ENCODE data around the gene PTK7.
A peak's percentile ranks its signal among the peaks of the same experiment; 100 is the strongest.
"Not testable (repeated sequence)": the region's sequence is repeated elsewhere in the genome, so short reads cannot be mapped to it uniquely, and the experiment has no call there.

PTK7 gene

DNA sequence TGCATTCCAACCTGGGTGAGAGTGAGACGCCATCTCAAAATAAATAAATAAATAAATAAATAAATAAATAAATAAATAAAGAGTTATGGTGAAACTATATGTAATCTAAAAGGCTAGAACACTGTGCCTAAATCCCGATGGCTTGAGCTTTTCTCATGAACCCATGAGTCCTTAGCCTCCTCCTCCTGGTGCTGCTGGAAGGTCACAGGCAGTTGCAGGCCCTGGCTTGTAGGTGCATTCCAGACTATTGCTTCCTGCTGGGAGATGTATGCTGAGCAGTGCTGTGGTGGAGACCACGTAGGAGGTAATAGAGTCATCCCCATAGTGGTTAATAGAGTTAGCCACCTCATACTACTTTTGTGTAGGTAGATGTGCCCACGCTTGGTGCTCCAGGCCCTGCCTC is 12.5 kb downstream of the PTK7 start:
- DNase-seq: no peak

DNA sequence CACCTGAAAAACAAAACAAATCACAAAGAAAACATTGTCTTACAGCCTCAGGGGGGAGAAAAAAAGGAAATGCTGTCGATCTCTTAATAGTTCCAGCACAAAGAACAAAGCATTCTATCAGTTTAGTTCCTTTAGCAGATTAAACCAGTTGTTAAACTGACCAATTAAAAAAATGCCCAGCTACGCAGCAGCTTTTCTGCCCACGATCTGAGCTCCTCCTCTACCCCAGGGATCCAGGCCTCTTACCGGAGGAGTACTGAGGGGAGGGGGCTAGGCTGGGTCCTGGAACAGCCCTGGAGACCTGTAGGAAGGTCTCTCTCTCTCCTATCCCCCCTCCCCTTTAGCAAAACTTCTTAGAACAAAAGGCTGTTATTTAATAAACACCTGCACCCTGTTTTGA is 13.4 kb downstream of the PTK7 start:
- DNase-seq: no peak

DNA sequence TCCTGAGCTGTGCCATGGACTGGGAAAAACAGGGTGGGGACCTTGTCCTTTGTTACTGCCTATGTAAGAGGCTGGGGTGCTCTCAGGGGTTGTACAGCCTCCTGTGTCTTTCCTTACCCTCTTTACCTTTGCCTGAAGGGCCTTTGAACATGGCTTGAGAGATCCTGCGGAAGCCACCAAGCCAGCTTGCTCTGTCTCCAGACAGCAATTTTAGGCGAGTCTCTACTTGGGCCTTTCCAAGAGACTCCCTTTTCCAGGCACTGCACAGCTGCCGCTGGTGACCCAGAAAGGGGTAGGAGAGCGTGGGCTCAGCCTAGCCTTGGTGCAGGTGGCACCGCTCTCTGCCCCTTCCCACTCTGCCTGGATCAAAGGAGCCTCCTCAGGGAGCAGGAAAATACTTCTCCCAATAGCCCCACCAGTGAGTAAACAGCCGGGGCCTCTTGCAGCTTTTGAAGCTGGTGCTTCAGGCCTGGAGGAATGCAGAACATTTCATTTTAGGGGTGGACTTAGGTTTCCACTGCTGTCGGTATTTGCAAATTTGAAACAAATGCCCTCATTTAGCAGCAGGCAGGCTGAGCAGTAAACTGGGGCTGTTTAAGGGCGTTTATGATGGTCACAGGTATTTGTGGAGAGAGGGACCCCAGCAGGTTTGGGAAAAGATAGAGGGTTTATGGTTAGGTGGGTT is 13.9 kb downstream of the PTK7 start:
- no peak for DNase-seq

DNA sequence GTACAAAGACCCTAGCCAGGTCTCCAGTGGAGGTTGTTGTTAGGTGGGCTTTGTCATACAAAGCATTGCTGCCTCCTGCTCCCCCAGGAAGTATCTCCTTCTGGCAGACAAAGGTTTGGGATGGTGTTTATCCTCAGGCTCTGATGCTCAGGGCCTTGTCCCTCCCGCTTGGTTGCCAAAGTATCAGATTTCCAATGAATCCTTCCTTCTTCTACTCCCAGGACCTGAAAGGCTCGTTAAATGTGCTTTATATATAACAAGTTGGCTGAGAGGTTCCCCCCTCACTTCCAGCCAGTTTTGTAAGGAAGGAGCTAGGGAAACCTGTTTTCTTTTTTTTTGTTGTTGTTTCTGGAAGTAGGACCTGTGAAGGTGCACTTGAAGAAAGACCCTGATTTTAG is 14.4 kb downstream of the PTK7 start:
- no peak for DNase-seq

DNA sequence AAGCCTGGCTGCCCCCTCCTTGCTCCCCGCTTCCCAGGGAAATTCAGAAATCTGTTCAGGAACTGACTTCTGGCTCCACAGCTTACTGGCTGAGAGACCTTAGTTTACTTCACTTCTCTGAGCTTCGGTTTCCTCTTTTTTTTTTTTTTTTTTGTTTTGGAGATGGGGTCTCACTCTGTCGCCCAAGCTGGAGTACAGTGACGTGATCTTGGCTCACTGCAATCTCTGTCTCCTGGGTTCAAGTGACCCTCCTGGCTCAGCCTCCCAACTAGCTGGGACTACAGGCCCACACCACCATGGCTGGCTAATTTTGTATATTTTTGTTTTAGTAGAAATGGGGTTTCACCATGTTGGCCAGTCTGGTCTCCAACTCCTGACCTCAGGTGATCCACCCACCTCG is 14.9 kb downstream of the PTK7 start:
- no peak for DNase-seq

DNA sequence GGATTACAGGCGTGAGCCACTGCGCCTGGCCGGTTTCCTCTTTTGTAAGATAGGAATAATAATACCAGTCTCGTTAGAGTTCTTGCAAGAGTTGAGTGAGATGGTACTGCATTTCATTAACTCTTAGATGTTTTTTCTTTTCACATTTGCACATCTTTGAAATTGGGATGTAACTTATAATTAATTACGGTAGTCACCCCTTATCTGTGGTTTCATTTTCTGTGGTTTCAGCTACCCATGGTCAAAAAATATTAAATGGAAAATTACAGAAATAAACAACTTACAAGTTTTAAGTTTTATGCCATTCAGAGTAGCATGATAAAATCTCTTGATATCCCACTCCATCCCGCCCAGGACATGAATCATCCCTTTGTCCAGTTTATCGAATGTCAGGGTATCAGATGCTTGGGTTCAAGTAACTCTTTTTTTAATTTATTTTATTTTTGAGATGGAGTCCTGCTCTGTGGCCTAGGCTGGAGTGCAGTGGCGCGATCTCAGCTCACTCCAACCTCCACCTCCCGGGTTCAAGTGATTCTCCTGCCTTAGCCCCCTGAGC is 15.4 kb downstream of the PTK7 start:
- no peak for DNase-seq

DNA sequence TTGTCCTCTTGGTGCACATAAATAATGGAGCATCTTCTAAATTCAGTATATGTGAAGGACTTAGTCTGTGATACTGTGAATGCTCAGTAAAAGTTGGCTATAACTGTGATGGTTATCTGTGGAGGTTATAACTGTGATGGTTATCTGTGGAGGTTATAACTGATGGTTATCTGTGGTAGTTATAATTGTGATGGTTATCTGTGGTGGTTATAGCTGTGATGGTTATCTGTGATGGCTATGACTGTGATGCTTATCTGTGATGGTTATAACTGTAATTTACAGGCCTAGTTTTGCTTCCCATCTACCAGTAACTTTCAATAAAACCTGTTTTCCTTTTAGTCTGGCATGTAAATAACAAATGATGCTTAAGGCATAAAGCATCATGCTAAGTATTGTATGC is 16.5 kb downstream of the PTK7 start:
- DNase-seq: no peak

DNA sequence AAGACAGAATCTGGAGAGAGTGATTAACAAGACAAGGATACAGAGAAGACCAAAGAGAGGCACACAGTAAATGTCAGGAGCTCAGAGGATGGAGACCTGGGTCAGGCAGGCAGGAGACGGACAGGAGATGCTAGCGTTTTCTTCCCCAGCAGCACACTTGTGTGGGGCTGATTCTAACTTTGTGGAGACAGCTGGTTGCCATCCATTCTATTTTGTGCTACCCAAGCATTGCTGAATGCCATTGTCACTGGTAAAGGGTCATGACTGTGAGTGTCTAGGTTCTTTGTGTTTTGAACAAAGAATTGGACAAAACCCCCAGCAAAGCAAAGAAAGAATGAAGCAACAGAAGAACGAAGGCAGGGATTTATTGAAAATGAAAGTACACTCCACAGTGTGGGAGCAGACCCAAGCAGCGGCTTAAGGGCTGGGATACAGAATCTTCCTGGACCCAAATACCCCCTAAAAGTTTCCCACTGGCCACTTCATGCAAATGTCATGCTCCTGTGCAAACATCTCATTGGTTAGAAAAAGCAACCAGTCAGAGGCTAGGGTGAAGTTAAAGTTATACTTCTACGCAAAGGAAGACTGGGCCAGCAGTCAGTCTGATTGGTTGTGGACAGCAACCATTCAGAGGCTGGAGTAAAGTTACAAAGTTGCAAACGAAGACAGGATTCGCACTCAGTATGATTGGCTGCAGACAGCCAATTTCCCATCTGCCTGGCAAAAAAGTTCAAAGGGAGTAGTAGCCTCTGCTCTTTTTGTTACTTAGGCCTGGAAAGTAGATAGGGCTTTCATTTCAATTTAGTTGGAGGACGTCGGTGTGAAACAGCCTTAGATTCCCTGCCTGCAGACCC is 17.5 kb downstream of the PTK7 start:
- peak; percentile 12 for DNase-seq

DNA sequence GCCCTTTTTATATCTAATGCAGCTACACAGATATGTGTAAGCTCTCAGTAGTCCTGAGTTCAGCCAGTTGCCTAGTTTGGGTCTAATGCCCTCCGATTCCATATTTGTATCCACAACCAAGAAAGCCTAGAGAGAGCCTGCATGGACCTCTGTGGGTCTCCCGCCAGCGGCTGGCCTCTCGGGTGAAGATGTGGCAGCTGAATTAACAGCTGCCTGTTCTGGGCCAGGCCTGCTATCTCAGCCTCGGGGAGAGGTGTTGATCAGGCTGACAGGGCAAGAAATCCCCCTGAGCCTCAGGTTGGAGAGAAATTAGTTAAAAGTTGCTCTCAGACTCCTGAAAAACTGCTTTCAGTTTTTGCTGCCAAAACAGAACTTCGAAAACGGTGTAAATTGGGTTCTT is 19.8 kb downstream of the PTK7 start:
- no peak for DNase-seq

DNA sequence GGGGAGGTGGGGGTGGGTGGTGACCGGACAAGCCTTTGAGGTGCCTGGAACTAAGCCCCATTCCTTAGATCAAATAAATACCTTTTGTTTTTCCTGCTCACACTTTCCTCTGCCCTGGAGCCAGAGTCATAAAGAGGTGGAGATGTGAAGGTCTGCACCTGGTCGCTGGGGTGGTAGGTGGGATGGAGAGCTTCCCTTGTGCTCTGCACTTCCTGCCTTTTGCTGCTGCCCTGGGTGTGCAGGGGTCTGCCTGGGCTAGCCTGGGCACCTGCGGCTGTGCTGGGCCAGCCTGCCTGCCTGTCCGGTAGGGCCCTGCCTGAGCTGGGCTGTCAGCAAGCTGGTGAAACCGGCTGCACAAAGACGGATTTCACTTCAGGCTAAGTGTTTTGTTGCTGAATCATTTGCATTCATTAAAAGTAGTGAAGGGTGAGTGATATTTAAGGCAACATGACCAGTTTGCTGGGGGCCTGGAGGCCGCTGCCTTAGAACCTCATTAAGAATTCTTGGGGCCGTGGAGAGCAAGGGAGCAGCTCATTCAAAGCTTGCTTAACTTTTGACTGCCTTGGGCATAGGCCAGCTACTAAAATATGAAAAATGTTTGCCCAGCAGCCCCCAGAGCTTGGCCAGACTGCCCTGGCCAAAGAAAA is 20.5 kb downstream of the PTK7 start:
- DNase-seq: no peak

DNA sequence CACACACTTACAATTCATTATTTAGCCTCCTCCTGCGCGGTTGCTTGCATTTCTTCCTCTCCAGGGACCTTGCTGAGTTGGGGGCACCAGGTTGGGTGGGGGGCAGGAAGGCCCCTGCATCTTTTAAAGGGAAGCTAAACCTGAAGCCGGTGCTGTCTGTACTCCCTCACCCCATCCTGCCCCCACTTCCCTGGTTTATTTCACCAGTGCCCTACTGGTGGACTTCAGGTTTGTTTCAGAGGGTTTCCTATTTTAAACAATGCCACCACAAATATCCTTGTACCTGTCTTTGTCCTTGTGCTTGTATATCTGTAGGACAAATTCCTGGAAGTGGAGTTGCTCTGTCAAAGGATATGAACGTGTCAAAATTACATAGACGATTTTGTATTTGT is 21.0 kb downstream of the PTK7 start:
- DNase-seq: no peak

DNA sequence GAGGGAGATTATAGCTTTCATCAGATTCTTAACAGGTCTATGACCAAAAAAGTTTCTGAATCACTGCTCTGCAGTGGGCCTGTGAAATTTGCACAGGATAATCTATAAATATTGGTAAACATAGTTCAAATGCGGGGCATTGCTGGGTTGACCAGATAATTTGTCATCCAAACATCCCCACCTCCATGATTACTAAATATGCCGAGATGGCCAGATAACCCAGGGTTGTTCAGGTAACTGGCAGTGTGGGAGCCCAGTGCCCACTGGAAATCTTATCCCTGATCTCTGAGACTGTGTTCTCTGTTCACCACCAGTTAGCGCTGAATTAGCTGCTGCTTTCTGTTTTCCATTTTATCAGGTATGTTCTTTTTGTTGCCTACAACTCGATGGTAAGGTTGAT is 21.4 kb downstream of the PTK7 start:
- no peak for DNase-seq

DNA sequence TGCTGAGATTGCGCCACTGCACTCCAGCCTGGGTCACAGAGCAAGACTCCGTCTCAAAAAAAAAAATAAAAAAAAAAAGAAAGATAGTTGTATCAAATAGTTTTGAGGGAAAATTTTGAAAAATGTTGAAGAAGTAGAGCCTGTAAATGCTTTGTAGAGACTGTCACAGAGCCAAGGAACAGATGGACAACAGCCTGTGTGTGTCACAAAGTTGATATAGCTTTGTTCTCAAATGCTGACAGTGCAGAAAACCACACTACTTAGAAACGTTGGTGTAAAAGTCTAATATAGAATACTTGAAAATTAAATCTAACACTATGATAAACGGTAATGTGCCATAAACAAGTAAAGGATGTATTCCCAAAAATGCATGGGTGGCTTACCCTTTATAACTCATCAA is 25.4 kb downstream of the PTK7 start:
- no peak for DNase-seq

DNA sequence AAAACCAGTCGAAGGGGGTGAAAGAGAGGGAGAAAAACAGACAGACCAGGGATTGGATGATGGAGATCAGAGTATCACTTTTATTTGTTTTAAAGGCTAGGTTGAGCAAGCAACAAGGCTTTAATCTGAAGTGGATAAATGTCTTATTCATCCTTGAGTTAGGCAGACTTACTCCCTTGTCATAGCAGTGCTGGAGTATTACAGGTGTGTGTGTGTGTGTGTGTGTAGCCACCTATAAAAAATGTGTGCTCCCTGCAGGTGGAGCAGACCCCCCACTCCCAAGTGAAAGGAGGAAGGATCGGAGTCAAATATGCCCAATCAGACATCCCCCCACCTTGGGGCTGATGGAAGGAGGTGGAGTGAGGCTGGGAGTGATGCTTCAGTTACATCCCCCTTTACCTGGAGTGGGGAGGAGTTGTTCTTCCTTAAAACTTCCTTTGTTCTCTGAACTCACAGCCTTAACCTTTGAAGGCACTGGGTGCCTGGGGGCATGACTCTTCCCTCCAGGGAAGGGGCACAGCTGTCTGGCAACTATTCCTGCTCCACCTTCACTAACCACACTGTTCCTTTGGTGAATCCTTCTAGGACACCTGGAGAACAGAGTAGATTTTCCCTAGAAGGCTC is 27.3 kb downstream of the PTK7 start:
- no peak for DNase-seq

DNA sequence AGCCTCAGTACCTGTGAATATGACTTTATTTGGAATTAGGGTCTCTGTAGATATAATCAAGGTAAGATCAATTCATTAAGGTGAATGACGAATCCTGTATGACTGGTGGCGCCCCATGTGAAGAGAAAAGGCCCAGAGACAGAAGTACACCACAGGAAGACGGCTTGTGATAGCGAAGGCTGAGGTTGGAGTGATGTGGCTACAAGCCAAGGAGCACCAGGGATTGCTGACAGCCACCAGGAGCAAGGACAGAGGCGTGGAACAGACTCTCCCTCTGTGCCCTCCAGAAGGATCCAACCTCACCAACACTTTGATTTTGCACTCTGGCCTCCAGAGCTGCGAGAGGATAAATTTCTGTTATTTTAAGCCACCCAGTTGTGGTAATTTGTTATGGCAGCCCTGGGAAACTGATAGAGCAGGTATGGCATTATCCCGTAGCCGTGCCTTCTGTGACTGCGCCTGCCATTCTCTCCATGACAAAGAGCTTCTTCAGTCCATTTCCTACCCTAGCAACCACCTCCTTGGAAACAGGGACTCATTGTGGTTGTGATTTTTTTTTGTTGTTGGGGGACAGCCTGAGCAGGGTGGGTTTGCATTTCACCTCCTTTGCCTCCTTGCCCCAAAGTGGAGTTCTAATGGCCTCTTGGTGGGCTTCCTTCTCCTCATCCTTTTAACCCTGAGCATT is 29.6 kb downstream of the PTK7 start:
- no peak for DNase-seq

DNA sequence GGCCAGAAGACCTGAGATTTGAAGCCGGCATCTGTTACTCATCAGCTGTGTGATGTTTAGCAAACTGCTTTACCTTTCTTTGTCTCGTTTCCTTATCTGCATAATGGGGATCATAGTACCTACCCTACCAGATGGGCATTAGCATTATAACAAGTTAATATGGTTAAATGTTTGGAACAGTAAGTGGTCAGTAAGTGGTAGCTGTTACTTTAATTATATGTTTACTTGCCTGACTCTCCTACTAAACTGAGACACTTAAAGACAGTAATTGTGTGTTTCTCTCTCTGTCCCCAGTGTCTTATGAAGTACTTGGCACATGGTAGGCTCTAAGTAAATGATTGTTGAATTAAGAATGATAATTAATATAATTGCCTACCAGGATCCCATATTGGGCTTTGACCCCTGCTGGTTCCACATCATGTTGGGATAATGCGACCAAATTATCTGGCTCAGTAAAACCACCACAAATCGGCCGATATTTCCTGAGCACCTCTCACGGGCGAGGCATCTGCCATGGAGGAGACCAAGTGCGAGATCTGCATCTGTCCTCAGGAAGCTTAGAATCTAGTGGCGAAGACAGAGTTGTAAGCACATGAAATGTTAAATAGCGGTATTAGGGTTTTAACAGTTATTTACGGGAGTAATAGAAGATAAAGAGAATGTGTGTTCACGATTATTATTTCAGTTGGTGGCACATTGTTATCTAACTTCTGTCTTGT is 31.4 kb downstream of the PTK7 start:
- DNase-seq: peak; percentile 9

DNA sequence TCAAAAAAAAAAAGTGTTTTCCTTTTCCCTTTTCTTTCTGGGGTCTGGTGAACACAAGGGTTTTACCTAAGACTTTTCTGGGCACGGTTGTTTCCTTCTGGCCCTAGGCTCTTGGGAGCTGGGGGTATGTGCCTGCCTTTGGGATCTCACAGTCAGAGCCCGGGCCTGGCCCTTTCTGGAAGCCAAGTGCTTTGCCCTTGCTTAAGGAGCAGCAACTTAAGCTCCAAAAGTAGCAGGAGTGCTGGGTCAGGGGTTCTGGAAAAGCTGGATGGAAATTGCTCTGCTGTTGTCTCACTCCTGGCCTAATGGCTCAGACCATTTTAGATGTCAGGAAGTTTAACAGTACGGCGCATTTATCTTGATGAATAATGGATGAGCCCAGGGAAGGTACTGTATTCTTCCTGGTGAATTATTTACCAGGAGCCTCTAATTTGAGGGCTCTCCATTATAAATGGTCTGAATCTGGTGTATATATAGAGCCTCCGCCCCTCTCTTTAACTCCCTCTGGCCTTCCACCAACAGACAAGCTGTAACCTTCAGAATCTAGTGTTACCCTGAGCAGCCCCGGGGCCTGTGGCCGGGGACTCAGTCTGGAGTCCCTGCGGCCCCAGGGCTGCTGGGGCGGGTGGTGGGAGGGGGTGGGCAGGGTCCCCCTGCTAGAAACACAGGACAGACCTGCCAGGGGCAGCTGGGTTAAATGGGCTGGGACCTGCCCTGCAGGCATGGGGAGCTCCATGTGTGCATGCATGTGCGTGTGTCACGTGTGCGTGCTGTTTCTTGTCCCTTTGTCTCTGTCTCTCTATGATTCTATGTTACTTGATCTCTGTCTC is 37.5 kb downstream of the PTK7 start:
- DNase-seq: no peak

DNA sequence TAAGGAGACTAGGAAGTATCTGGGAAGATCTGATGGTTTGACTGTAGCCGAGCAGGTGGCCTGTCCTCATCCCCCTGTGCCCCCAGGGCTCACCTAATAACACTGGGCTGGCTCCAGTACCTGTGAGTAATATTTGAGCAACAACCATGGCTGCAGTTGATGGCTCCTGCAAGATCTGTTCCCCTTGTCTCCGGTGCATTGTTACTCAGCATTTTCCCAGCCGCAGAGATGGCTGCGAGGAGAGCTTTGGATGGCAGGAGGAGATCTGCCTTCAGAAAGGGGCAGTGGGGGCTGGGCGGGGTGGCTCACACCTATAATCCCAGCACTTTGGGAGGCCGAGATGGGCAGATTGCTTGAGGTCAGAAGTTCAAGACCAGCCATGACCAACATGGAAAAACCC is 39.3 kb downstream of the PTK7 start:
- no peak for DNase-seq

DNA sequence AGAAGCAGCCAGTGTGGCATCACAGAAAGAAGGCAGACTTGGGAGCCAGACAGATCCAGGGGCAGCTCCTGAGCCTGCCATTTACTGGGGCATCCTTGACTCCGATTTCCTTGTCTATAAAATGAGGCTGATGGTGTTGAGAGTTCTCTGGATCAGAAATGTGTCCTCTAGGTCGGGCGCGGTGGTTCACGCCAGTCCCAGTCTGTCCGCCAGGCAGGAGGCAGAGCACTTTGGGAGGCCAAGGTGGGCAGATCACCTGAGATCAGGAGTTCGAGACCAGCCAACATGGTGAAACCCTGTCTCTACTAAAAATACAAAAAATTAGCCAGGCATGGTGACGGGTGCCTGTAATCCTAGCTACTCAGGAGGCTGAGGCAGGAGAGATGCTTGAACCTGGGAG is 41.4 kb downstream of the PTK7 start:
- DNase-seq: not testable (repeated sequence)

DNA sequence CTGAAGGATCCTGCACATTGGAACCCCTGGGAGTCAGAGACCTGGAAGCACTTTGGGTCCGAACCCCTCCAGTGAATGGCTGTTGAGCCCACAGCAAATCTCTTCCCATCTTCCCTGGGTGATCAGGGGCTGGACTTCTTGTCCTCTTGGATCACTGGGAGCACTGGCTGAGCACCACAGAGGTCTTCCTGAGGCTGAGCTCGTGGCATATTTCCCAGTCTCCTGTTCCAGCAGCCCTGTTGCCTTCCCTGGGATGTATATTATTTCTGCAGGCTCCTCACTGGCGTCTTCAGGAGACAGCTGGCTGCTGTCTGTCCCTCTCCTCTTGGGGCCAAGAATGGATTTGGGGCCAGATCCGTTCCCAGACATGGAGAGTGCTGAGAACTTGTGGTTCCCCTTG is 43.4 kb downstream of the PTK7 start:
- no peak for DNase-seq

DNA sequence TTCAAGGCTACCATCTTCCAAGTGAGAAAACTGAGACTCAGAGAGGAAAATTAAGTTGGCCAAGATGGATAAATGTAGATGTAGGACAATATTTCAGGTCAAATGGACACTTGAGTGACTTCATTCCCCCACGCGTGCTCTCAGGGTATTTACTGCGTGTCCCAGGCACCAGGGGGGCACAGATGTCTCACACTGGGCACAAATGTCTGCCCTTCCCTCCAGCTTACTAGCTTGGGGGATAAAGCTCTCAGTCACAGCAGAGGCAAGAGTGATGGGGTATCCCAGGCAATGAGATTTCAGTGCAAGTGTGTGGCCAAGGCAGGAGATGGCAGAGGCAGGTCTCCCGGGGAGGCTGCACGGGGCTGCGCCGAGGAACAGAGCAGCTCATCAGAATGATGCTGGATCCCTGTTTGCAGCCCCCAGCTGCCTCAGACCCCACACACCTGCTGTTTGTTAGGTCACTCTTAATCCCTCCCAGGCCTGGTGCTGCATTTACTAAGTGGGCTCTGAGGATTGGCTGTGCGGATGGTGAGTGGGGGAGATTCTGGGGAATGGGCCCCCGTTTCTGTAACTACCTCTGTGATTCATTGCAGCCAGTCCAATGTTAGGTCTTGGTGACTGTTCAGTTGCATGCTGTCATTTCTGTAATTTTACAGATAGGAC is 44.1 kb downstream of the PTK7 start:
- no peak for DNase-seq

Data from NCI-H774 (cell line).